IMR-90 (cell line): Measurements from ENCODE around the gene TRIO. TPM values are rescaled to one million over a fixed set of nuclear protein-coding genes. Genes with fewer than 3 reads are reported as not detected.
A peak's percentile ranks its signal among the peaks of the same experiment; 100 is the strongest.

Source experiments
- ATAC-seq: fragments of 200-7000 bp; cut with Tn5 transposase; 2 replicates; pipeline ENCODE4 v1.9.1; 2020; ENCODE audit warnings: low read depth, mild to moderate bottlenecking, moderate library complexity
- BruUV-seq: library from RNA; stranded (reverse); fragments of 400-500 nt; replicated peaks from 2 replicates; lab custom pipeline; 2021; lab: Mats Ljungman, UMichigan
- CTCF ChIA-PET: fragments of 300-600 bp; formaldehyde crosslinking; extraction: SDS; loops from one replicate; lab custom pipeline; 2021; ENCODE audit warnings: antibody characterized with exemption; lab: Yijun Ruan, JAX
- POLR2A ChIA-PET: fragments of 300-600 bp; sonication (Branson Sonifier 250); formaldehyde crosslinking; loops from one replicate; lab custom pipeline; 2022; ENCODE audit warnings: antibody characterized with exemption; ENCODE audit not compliant: unreplicated experiment; lab: Charles Lee
- DNase-seq: peaks from one replicate; pipeline ENCODE4 v3.0.0; 2013
- H2AFZ ChIP-seq: replicated peaks from 2 replicates; pipeline ENCODE3; 2013; ENCODE audit warnings: low read length, mild to moderate bottlenecking; ENCODE audit not compliant: poor library complexity
- H2AK5ac ChIP-seq: 2 replicates; pipeline ENCODE4 v1.6.1; 2013; ENCODE audit warnings: low read depth, low read length, inconsistent platforms
- H2AK9ac ChIP-seq: replicated peaks from 2 replicates; pipeline ENCODE3; 2013; ENCODE audit warnings: mild to moderate bottlenecking, low read depth, low read length, moderate library complexity; ENCODE audit not compliant: poor library complexity
- H2BK120ac ChIP-seq: 2 replicates; pipeline ENCODE4 v1.6.1; 2013; ENCODE audit warnings: low read depth, low read length, inconsistent platforms
- H2BK15ac ChIP-seq: 3 replicates; pipeline ENCODE4 v1.6.1; 2013; ENCODE audit warnings: low read depth, low read length, inconsistent platforms
- H2BK20ac ChIP-seq: 2 replicates; pipeline ENCODE4 v1.6.1; 2013; ENCODE audit warnings: low read depth, mild to moderate bottlenecking, inconsistent platforms, low read length, moderate library complexity
- H2BK5ac ChIP-seq: 2 replicates; pipeline ENCODE4 v1.6.1; 2013; ENCODE audit warnings: mild to moderate bottlenecking, low read depth, low read length, inconsistent platforms; ENCODE audit not compliant: poor library complexity, severe bottlenecking
- H3K14ac ChIP-seq: replicated peaks from 2 replicates; pipeline ENCODE4 v1.6.1; 2013; ENCODE audit warnings: low read depth, low read length, inconsistent platforms
- H3K18ac ChIP-seq: 2 replicates; pipeline ENCODE4 v1.6.1; 2013; ENCODE audit warnings: low read depth, low read length, control low read depth
- H3K23ac ChIP-seq: 2 replicates; pipeline ENCODE4 v1.6.1; 2013; ENCODE audit warnings: low read depth, low read length, inconsistent platforms
- H3K27ac ChIP-seq: 2 replicates; pipeline ENCODE4 v1.5.1; 2013; ENCODE audit warnings: mild to moderate bottlenecking, control low read depth, low read length; ENCODE audit not compliant: insufficient read depth
- H3K27me3 ChIP-seq: 2 replicates; pipeline ENCODE4 v1.6.1; 2013; ENCODE audit warnings: low read length; ENCODE audit not compliant: control insufficient read depth, insufficient read depth
- H3K36me3 ChIP-seq: 2 replicates; pipeline ENCODE4 v1.6.1; 2013; ENCODE audit warnings: low read length, mixed read lengths; ENCODE audit not compliant: control insufficient read depth, insufficient read depth
- H3K4ac ChIP-seq: 2 replicates; pipeline ENCODE4 v1.6.1; 2013; ENCODE audit warnings: low read depth, low read length, inconsistent platforms
- H3K4me1 ChIP-seq: 2 replicates; pipeline ENCODE4 v1.6.1; 2013; ENCODE audit warnings: low read length, mixed read lengths; ENCODE audit not compliant: control insufficient read depth, insufficient read depth
- H3K4me2 ChIP-seq: 2 replicates; pipeline ENCODE4 v1.6.1; 2013; ENCODE audit warnings: low read depth, mild to moderate bottlenecking, control low read depth, low read length, moderate library complexity
- H3K4me3 ChIP-seq: 2 replicates; pipeline ENCODE4 v1.5.1; 2013; ENCODE audit warnings: low read depth, mild to moderate bottlenecking, control low read depth, low read length, moderate library complexity; ENCODE audit not compliant: insufficient read depth
- H3K56ac ChIP-seq: 2 replicates; pipeline ENCODE4 v1.6.1; 2013; ENCODE audit warnings: low read length, inconsistent platforms; ENCODE audit not compliant: insufficient read depth; ENCODE audit errors: extremely low read depth
- H3K79me1 ChIP-seq, 2 experiments: 2 replicates each; pipeline ENCODE4 v1.6.1; 2013; ENCODE audit warnings: low read length in 2 of 2, inconsistent platforms in 1 of 2, low read depth in 1 of 2
- H3K9ac ChIP-seq: 2 replicates; pipeline ENCODE4 v1.6.1; 2013; ENCODE audit warnings: low read depth, low read length, control low read depth
- H3K9me1 ChIP-seq: 2 replicates; pipeline ENCODE4 v1.6.1; 2013; ENCODE audit warnings: low read length, inconsistent platforms; ENCODE audit not compliant: insufficient read depth
- H3K9me3 ChIP-seq: 2 replicates; pipeline ENCODE4 v1.6.1; 2013; ENCODE audit warnings: low read length; ENCODE audit not compliant: control insufficient read depth, insufficient read depth
- H4K20me1 ChIP-seq: 2 replicates; pipeline ENCODE4 v1.6.1; 2013; ENCODE audit warnings: low read length, inconsistent platforms; ENCODE audit not compliant: insufficient read depth
- H4K5ac ChIP-seq: 2 replicates; pipeline ENCODE4 v1.6.1; 2013; ENCODE audit warnings: mild to moderate bottlenecking, low read depth, low read length, control low read depth
- H4K8ac ChIP-seq, 2 experiments: 2 replicates each; pipeline ENCODE4 v1.6.1; 2013; ENCODE audit warnings: low read depth in 2 of 2, low read length in 2 of 2, control low read depth in 1 of 2, inconsistent platforms in 1 of 2
- H4K91ac ChIP-seq: 2 replicates; pipeline ENCODE4 v1.6.1; 2013; ENCODE audit warnings: low read depth, low read length, inconsistent platforms; ENCODE audit not compliant: insufficient read depth
- BHLHE40 ChIP-seq: fragments of 150-350 bp; IDR thresholded peaks from 2 replicates; pipeline ENCODE4 v1.6.1; 2016; ENCODE audit warnings: mild to moderate bottlenecking, low read depth, low read length
- CEBPB ChIP-seq: IDR thresholded peaks from 2 replicates; pipeline ENCODE4 v1.6.1; 2012; ENCODE audit warnings: low read depth, low read length, improper control_type of control experiment
- CHD1 ChIP-seq: IDR thresholded peaks from 2 replicates; pipeline ENCODE4 v1.6.1; 2012; ENCODE audit warnings: low read depth, low read length, improper control_type of control experiment
- CTCF ChIP-seq: conservative IDR thresholded peaks from 2 replicates; pipeline ENCODE4 v1.5.1; 2012; ENCODE audit warnings: mild to moderate bottlenecking, low read depth, low read length, improper control_type of control experiment
- ELK1 ChIP-seq: fragments of 150-350 bp; IDR thresholded peaks from 2 replicates; pipeline ENCODE4 v1.6.1; 2016; ENCODE audit warnings: low read depth, mild to moderate bottlenecking, low read length, moderate library complexity, borderline replicate concordance
- FOS ChIP-seq: fragments of 150-350 bp; IDR thresholded peaks from 2 replicates; pipeline ENCODE4 v1.6.1; 2016; ENCODE audit warnings: low read depth, low read length
- MAFK ChIP-seq: IDR thresholded peaks from 2 replicates; pipeline ENCODE4 v1.6.1; 2012; ENCODE audit warnings: low read depth, low read length, improper control_type of control experiment
- MAZ ChIP-seq: IDR thresholded peaks from 2 replicates; pipeline ENCODE4 v1.6.1; 2012; ENCODE audit warnings: low read depth, mild to moderate bottlenecking, low read length, improper control_type of control experiment, moderate library complexity, borderline replicate concordance
- MXI1 ChIP-seq: IDR thresholded peaks from 2 replicates; pipeline ENCODE4 v1.6.1; 2012; ENCODE audit warnings: low read depth, mild to moderate bottlenecking, low read length, moderate library complexity, borderline replicate concordance
- NFE2L2 ChIP-seq: fragments of 150-350 bp; IDR thresholded peaks from 2 replicates; pipeline ENCODE4 v1.6.1; 2016; ENCODE audit warnings: low read depth, mild to moderate bottlenecking, low read length
- POLR2A ChIP-seq: IDR thresholded peaks from 2 replicates; pipeline ENCODE4 v1.6.1; 2012; ENCODE audit warnings: mild to moderate bottlenecking, low read depth, low read length
- RAD21 ChIP-seq: IDR thresholded peaks from 2 replicates; pipeline ENCODE4 v1.6.1; 2012; ENCODE audit warnings: low read length, improper control_type of control experiment
- RCOR1 ChIP-seq: IDR thresholded peaks from 2 replicates; pipeline ENCODE4 v1.6.1; 2012; ENCODE audit warnings: mild to moderate bottlenecking, low read length, improper control_type of control experiment; ENCODE audit not compliant: insufficient replicate concordance
- RFX5 ChIP-seq: IDR thresholded peaks from 2 replicates; pipeline ENCODE4 v1.8.0; 2012; ENCODE audit warnings: low read depth, mild to moderate bottlenecking, low read length, moderate library complexity
- SMC3 ChIP-seq: fragments of 150-350 bp; IDR thresholded peaks from 2 replicates; pipeline ENCODE4 v1.6.1; 2016; ENCODE audit warnings: low read depth, mild to moderate bottlenecking, antibody characterized with exemption, low read length, moderate library complexity
- USF2 ChIP-seq: fragments of 150-350 bp; IDR thresholded peaks from 2 replicates; pipeline ENCODE4 v1.6.1; 2017; ENCODE audit warnings: mild to moderate bottlenecking, antibody characterized with exemption, low read length, low read depth
- WGBS, 2 experiments: methylation state at CpG; one replicate each; pipeline versions ENCODE4 v1.1.5 to v1.1.7; 2013; ENCODE audit warnings: missing lambda C conversion rate in 2 of 2; ENCODE audit not compliant: insufficient read length in 1 of 2; ENCODE audit errors: extremely low coverage in 2 of 2; 5-methylcytosine and 5-hydroxymethylcytosine counted together
- dilution Hi-C: fragments of 300-500 bp; cut with HindIII; formaldehyde crosslinking; loops from one replicate; pipeline ENCODE4 v1.14.3; 2018; ENCODE audit warnings: low sequenced_read_pairs; ENCODE audit not compliant: unreplicated experiment
- in situ Hi-C: fragments of 300-500 bp; cut with MboI; formaldehyde crosslinking; loops from 3 replicates; pipeline ENCODE4 v1.14.3; 2019; ENCODE audit warnings: low sequenced_read_pairs, inconsistent platforms, mixed read lengths
- intact Hi-C: fragments of 100-400 bp; cut with micrococcal nuclease; formaldehyde crosslinking; loops from 2 replicates; pipeline ENCODE4 v1.10.0; 2022
- polyA plus RNA-seq, 3 experiments: library from polyadenylated mRNA; depleted of rRNA; stranded (reverse); fragments of >200 nt; gene quantifications; 2 replicates each; pipeline ENCODE4 v1.2.3, GENCODE V29; 2012; ENCODE audit warnings: low replicate concordance in 1 of 3
- total RNA-seq: library from RNA; depleted of rRNA; stranded (reverse); fragments of >200 nt; gene quantifications from 2 replicates; pipeline ENCODE4 v1.2.3, GENCODE V29; 2012

TRIO gene
- total and polyA plus RNA-seq, 2 of the 4 experiments (the other 2 are of a cell fraction) = 206 to 522 TPM

- Histone ChIP-seq H4K5ac (no peak overlapping the region), H3K14ac (peak overlapping the region; percentile 72; the same call in 1 of the 2 replicates), H3K9ac (no peak overlapping the region), H2BK15ac (no peak overlapping the region), H3K27ac (peak overlapping the region; percentile 2; the same call in 1 of the 2 replicates), H3K4ac (peak overlapping the region; percentile 52; the same call in 1 of the 2 replicates), H3K36me3 (peaks cover 17% of the 10 kb centered on the region), H3K4me2 (0 out of 2 replicates have a peak overlapping the region, but pooled peaks have one; percentile 11), H3K4me1 (peaks cover 48% of the 10 kb centered on the region), H3K4me3 (no peak overlapping the region), H2BK20ac (no peak overlapping the region), H3K23ac (peak overlapping the region; percentile 91; the same call in 1 of the 2 replicates), H2AK5ac (no peak overlapping the region), H3K9me3 (no peaks in the 10 kb centered on the region), H2BK5ac (peak overlapping the region; percentile 35), H3K9me1 (peaks cover 40% of the 10 kb centered on the region), H3K18ac (no peak overlapping the region), H4K91ac (no peak overlapping the region), H4K20me1 (peaks cover 99% of the 10 kb centered on the region), H2AFZ (no peak overlapping the region), H3K79me1 (peaks cover 0 to 74% of the 10 kb centered on the region in 2 experiments; a peak in 2 of 4 replicates), H3K27me3 (no peaks in the 10 kb centered on the region), H2AK9ac (peak overlapping the region; percentile 2), H3K56ac (no peak overlapping the region), H4K8ac (no peak overlapping the region), H2BK120ac (no peak overlapping the region)
- CTCF ChIA-PET = no interaction called here
- intact Hi-C loops (no loop called here), dilution Hi-C loops (no loop called here), in situ Hi-C loops (no loop called here)
- DNase-seq = no peak
- 74% methylated on average over 3 of the region's 6 CpGs; no CpG with 5 or more reads in 1 of the 2 experiments for whole genome bisulfite sequencing, 2 experiments
- no peak for TF ChIP-seq ELK1
- TF ChIP-seq FOS = no peak
- no peak for TF ChIP-seq RFX5
- no peak for TF ChIP-seq CEBPB
- no peak for TF ChIP-seq NFE2L2
- no peak for TF ChIP-seq SMC3
- TF ChIP-seq CTCF = no peak
- TF ChIP-seq MAZ = no peak
- TF ChIP-seq MAFK = no peak
- no peak for TF ChIP-seq POLR2A
- TF ChIP-seq RCOR1 = no peak
- no peak for TF ChIP-seq BHLHE40
- no peak for TF ChIP-seq MXI1
- no peak for TF ChIP-seq USF2
- no peak for TF ChIP-seq RAD21
- TF ChIP-seq CHD1 = no peak
- POLR2A ChIA-PET = no interaction called here
- no TSS peak for BruUV-seq
- ATAC-seq = no peak
These were observed 75.3 kb downstream of the TRIO start for GRCh38 chr5:14218480-14218879.
